ENCODE measurements around the gene NFYA.

The NFYA gene

DNA sequence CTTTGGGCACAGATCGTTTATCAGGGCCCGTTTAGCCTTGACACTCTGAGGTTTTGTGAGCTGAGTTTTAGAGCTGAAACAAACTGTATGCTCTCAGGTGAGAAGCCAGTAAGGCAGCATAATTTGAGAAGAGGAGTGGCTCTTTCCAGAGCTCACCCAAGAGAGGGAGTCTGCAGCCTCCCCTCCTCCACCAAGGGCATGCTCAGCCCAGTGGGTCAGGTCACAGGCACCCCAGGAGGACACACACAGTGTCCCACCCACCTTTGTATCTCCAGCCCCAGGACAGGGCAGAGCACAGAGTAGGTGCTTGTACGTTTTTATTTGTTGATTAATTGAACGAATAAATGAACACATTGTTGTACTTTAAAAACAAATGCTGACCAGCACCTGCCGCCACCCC, 27.1 kb upstream of the NFYA start:
- no peak for DNase-seq (ENCODE audit: low read depth)
- H3K4me3 ChIP-seq (ENCODE audit: control insufficient read depth, low read depth, low read length) = no peak overlapping the region
- TF ChIP-seq, protein P1, sequence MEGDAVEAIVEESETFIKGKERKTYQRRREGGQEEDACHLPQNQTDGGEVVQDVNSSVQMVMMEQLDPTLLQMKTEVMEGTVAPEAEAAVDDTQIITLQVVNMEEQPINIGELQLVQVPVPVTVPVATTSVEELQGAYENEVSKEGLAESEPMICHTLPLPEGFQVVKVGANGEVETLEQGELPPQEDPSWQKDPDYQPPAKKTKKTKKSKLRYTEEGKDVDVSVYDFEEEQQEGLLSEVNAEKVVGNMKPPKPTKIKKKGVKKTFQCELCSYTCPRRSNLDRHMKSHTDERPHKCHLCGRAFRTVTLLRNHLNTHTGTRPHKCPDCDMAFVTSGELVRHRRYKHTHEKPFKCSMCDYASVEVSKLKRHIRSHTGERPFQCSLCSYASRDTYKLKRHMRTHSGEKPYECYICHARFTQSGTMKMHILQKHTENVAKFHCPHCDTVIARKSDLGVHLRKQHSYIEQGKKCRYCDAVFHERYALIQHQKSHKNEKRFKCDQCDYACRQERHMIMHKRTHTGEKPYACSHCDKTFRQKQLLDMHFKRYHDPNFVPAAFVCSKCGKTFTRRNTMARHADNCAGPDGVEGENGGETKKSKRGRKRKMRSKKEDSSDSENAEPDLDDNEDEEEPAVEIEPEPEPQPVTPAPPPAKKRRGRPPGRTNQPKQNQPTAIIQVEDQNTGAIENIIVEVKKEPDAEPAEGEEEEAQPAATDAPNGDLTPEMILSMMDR (IDR thresholded peaks at IDR 0.05; ENCODE audit: control insufficient read depth, insufficient read depth, low read depth, low read length, missing control alignments) = no peak

GRCh38 chr6:41046084-41046483, 26.7 kb upstream of the NFYA start:
- TF ChIP-seq, protein P1 (IDR thresholded peaks at IDR 0.05; ENCODE audit: control insufficient read depth, insufficient read depth, low read depth, low read length, missing control alignments) = no peak
- DNase-seq (ENCODE audit: low read depth) = no peak
- no peak overlapping the region for H3K4me3 ChIP-seq (ENCODE audit: control insufficient read depth, low read depth, low read length)

- H3K4me3 ChIP-seq (ENCODE audit: control insufficient read depth, low read depth, low read length) = no peak overlapping the region
- DNase-seq (ENCODE audit: low read depth) = no peak
- TF ChIP-seq, protein P1 (IDR thresholded peaks at IDR 0.05; ENCODE audit: control insufficient read depth, insufficient read depth, low read depth, low read length, missing control alignments) = no peak
These were observed 25.5 kb upstream of the NFYA start for GRCh38 chr6:41047306-41047705.

GRCh38 chr6:41047745-41048732, 24.7 kb upstream of the NFYA start:
- TF ChIP-seq, protein P1 (IDR thresholded peaks at IDR 0.05; ENCODE audit: control insufficient read depth, insufficient read depth, low read depth, low read length, missing control alignments) = no peak
- no peak overlapping the region for H3K4me3 ChIP-seq (ENCODE audit: control insufficient read depth, low read depth, low read length)
- DNase-seq (ENCODE audit: low read depth) = no peak

DNA sequence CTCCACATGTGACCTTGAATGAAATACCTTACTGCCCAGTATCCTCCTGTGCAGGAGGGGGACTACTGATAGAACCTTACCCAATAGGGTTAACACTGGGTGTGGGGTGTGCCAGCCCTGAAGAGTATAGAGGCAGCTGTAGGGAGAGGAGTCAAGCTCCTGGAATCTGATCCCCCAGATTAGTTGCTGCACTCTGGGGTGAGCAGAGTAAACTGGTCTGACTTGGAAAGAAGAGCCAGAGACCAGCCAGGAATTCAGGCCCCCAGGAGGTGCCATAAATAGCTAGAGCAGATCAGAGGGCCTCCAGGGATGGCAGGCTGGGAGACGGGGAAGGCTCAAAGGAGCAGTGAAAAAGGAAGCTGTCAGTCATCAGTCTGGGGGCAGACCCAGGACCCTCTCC, 23.3 kb upstream of the NFYA start:
- TF ChIP-seq, protein P1 (IDR thresholded peaks at IDR 0.05; ENCODE audit: control insufficient read depth, insufficient read depth, low read depth, low read length, missing control alignments) = no peak
- DNase-seq (ENCODE audit: low read depth) = no peak
- H3K4me3 ChIP-seq (ENCODE audit: control insufficient read depth, low read depth, low read length) = no peak overlapping the region

DNA sequence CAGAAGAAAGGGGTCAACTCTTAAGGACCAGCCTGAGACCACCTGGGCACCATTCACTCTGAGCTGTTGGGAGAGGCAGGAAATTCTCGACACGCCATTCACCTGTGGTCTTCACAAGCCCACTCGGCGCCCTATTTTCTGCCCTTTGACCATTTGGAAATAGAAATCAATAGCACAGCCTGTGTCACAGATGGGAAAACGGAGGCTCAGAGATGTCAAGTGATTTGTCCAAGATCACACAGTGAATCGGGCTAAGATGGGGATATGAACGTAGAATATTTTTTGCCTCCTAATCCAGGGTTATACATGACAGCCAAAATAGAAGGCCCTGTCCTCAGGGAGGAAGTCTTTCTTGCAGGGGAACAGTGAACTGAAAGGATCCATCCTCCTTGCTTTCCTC, 22.8 kb upstream of the NFYA start:
- no peak for DNase-seq (ENCODE audit: low read depth)
- TF ChIP-seq, protein P1 (IDR thresholded peaks at IDR 0.05; ENCODE audit: control insufficient read depth, insufficient read depth, low read depth, low read length, missing control alignments) = no peak
- H3K4me3 ChIP-seq (ENCODE audit: control insufficient read depth, low read depth, low read length) = no peak overlapping the region

Measured in AG09309 (cell line).